NCI-H2227 (cell line): ENCODE results near the gene OSBPL7.

ENCODE experiments used
- DNase-seq: peaks from one replicate; lab custom pipeline; 2025; ENCODE audit not compliant: unreplicated experiment; lab: John Stamatoyannopoulos, UW

Gene OSBPL7

GRCh38 chr17:47830396-47831002, 8.9 kb upstream of the OSBPL7 start:
- no peak for DNase-seq

DNA sequence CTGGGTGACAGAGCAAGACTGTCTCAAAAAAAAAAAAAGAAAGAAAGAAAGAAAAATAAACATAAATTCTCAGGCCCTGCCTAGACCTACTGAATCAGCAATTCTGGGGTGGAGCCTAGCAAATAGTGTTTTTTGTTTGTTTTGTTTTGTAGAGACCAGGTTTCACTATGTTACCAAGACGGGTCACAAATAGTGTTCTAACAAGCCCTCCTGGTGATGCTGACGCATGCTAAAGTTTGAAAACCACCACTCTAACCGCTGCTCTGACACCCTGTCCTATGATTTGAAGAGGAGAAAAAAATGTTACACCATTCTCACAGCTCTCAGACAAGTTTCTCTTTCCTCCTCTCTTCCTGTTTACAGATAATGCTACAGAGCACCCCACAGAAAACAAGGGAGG, 8.3 kb upstream of the OSBPL7 start:
- no peak for DNase-seq

- no peak for DNase-seq
Observed at GRCh38 chr17:47823519-47823918, 1.9 kb upstream of the OSBPL7 start.

DNA sequence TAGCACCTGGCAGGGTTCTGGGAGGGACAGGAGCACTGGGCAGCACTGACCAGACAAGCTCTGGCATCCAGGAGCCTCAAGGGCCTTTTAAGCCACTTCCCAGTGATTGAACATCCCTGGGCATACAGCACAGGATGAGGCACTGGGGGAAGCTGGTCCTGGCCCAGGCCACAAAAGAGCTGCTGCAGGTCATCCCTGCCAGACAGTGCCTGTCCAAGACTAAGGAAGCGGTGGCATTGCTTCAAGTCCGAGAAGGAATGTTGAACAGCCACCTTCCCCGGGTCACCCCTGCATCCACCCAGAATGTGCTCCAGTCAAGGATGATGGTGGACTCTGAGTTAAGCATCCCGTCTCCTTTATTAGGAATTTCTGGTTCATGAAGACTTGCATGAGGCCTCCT, 1.2 kb upstream of the OSBPL7 start:
- no peak for DNase-seq

GRCh38 chr17:47821031-47821423, 567 bp downstream of the OSBPL7 start:
- DNase-seq = no peak

- DNase-seq = no peak
Observed at GRCh38 chr17:47820033-47820789, 1.4 kb downstream of the OSBPL7 start.

- no peak for DNase-seq
Observed at GRCh38 chr17:47819475-47819874, 2.1 kb downstream of the OSBPL7 start.

DNA sequence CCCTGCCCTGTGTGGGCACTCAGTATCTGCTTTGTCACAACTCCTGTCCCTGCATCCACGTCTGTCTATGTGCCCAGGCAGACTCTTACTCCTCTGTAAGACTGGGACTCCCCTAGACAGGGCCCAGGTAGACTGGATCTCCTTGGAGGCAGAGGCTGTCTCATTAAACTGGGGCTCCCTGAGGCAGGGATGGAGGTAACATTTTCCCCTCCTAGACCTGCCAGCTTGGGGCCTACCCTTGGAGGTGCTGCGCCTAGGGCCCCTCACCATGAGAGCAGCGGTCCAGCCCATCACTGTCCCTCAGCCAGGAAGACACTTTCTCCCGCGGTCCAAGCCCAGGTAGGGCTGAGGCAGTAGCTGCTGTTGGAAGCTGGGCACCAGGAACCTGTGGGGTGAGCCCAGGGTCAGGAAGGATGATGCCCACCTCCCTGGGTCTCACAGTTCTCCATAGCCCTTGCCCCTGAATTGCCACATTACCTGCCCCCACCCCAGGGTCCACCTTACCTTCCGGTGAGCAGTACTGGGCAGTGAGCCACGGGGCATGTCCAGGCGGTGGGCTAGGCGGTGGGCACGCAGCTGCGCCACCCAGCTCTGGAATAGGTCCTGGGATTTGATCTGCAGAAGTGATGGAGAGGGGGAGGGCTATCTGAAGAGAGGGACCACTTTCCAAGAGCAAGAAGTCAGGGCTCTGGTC, 3.4 kb downstream of the OSBPL7 start:
- no peak for DNase-seq

DNA sequence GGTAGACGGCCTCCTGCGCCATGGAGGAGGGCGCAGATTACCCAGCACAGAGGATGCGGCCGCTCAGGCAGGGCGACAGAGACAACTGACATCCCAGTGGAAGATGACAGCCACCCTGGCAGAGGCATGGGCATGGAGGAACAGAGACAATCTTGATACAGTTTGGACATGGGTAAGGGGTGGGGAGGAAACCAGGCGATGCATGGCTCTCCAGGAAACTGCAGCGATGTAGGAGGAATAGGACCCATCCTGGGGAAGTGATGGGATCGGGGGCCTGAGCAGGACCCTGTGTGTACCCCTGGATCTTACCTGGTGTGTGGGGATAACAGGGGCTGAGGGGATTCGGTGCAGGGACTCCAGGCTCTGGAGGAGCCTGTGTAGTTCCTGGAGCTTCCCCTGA, 4.6 kb downstream of the OSBPL7 start:
- DNase-seq = no peak

GRCh38 chr17:47816111-47816735, 5.4 kb downstream of the OSBPL7 start:
- DNase-seq = no peak

DNA sequence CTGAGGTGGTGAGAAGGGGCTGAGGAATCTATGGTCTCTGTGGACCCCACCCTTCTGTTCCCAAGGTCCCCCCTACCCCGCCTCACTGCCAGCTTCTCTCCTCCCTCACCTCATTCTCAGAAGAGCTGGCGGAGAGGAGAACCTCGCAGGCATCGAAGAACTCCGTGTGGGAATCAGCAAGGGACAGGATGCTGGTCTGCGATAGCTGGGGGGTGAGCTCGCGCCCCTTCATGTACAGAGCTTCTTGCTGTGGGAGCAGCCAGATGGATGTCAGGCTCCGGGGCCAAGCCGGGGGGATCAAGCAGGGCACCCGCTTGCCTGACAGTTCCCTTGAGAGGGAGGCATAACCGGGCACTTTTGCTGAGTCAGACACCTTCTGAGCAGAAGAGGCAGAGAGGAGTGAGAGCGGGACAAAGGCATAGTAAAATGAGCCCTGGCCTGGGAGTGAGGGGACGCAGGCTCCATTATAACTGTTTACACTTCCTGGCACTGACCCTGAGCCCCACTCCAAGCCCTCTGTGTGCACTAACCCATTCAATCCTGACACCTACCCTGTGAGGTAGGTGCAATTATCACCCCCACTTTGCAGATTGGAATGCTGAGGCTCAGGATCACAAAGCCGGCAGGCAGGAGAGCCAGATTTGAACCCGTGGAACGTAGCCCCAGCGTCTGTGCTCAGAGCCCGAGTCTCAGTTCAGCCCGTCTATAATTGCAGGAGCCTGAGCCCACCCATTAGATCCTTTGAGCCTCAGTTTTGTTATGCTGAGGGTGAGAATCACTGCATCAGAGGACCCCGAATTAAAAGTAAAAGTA, 6.3 kb downstream of the OSBPL7 start:
- DNase-seq = no peak

DNA sequence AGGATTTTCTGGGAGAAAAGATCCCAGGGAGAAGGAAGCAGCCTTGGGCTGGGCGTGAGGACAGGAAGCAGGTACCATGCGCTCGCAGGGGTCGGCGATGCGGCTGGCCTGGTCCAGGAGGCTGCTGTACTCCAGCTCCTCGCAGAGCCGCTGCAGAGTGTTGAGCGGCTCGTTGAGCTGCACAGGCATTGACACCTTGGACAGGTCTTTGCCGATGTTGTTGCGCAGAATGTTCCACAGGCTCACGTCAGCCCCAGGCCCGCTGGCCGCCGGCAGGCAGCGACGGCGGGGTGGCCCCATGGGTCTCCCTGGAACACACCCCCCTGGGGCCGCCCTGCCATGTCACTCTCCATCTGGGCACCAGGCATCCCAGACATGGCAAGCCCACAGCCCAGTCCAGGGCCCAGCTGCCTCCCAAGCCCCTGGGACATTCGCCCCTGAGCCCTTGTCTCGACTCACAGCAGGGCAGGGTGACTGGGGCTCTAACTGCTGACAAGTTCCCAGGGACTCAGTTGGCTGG, 8.0 kb downstream of the OSBPL7 start:
- DNase-seq = no peak

DNA sequence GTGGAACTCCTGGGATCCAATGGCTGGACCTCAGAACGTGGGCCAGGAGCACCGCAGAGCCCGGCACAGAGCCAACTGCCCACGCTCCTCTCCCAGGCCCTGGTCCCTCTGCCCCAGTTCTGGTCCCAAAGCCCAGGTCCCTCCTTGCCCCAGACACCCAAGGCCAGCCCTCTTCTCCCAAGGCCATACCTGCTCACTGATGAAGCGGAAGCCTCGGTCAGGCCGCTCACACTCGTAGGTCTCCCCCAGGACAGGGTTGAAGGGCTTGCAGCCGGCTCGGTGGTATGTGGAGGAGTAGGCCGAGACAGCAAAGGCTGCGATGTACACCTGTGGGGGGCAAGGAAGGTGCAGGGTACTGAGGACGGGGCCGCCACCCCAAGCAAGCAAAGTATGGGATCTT, 8.5 kb downstream of the OSBPL7 start:
- no peak for DNase-seq

DNA sequence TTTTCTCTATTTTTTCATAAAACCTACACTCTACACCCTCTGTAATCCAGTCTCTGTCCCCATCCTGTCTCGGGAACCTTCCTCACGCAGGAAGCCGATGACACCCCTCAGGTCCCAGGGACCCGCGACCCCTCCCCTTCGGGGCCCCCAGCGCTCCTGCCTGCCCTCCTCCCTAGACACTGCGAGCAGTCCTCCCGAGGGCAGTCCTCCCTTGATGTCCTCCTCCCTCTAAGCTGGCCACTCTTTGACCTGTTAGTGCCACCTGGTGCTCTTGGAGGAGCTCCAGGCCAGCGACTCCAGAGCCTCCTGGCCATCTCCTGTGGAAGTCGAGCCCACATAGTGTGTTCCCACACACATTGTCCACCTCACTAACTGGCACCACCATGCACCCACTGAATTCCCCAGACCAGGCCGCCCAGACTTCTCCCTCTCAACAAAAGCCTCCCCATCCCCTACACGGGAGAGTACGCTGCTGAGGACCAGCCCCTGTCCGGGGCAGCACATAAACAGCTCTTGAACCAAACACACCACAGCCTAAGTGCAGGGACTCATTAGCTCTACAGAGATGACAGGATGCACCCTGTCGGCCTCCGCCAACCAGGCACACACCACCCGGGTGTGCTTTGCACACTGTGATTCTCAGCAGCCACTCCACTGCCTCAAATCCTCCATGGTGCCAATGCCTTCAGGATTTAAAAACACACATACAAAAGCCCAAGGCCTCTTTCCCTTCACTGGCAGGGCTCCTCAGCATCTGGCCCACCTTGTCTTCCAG, 9.3 kb downstream of the OSBPL7 start:
- no peak for DNase-seq

GRCh38 chr17:47811709-47812108, 9.9 kb downstream of the OSBPL7 start:
- DNase-seq = no peak

- DNase-seq = no peak
Observed at GRCh38 chr17:47810901-47811635, 10.5 kb downstream of the OSBPL7 start.

DNA sequence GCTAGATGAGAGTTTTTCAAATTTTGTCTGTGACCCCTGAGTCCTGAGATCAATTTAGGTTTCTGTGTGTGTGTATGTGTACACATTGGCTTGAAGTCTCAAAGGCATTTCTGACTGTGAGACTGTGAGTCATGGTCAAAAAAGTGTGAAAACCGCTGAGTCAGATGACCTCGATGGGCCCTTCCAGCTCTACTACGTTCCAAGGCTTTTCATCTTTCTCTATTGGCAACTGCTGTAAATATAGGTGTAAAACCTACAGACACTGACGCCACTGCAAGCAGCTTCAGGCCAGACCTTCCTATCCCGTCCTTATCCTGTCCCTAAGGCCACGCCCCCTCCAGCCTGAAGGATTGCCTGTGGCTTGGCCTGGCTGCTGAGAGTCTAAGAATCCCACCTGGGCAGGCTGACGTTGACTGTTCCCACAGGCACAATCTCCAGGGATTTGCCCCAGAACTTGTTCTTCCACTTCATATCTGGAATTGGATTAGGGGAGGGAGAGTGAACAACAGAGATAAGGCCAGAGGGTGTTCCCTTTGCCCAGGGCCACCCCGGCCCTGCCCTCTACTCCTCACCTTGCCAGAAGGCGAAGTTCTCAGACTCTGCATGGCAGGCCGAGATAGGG, 11.3 kb downstream of the OSBPL7 start:
- DNase-seq = no peak

GRCh38 chr17:47808830-47809480, 12.6 kb downstream of the OSBPL7 start:
- DNase-seq = no peak
